IMR-90 (cell line): ENCODE results near the gene PRDM2.

Experiments
- CTCF ChIP-seq: conservative IDR thresholded peaks from 2 replicates; pipeline ENCODE4 v1.5.1; 2012; ENCODE audit warnings: mild to moderate bottlenecking, low read depth, low read length, improper control_type of control experiment
- POLR2A ChIP-seq: IDR thresholded peaks from 2 replicates; pipeline ENCODE4 v1.6.1; 2012; ENCODE audit warnings: mild to moderate bottlenecking, low read depth, low read length
- RAD21 ChIP-seq: IDR thresholded peaks from 2 replicates; pipeline ENCODE4 v1.6.1; 2012; ENCODE audit warnings: low read length, improper control_type of control experiment
- USF2 ChIP-seq: fragments of 150-350 bp; IDR thresholded peaks from 2 replicates; pipeline ENCODE4 v1.6.1; 2017; ENCODE audit warnings: mild to moderate bottlenecking, antibody characterized with exemption, low read length, low read depth

GRCh38 chr1:13748610-13749505 is 48.9 kb downstream of the PRDM2 start:
- TF ChIP-seq POLR2A (peak; percentile 85), CTCF (peak; percentile 36), RAD21 (no peak), USF2 (no peak)
